ENCODE data around the gene F7. TPM values are rescaled to one million over a fixed set of nuclear protein-coding genes. Genes with fewer than 3 reads are reported as not detected.

The F7 gene
- total and polyA plus RNA-seq, 2 of the 4 experiments (the other 2 are of a cell fraction), result under 0.01 to 0.07 TPM

- Histone ChIP-seq H3K4ac (ENCODE audit: low read depth, low read length) (no peak overlapping the region), H3K36me3 (ENCODE audit: control insufficient read depth, insufficient read depth, low read length) (no peaks in the 10 kb centered on the region), H3K27me3 (ENCODE audit: control insufficient read depth, insufficient read depth, low read length) (peaks cover 1% of the 10 kb centered on the region; the same call in 1 of the 2 replicates), H4K5ac (ENCODE audit: low read depth, low read length) (no peak overlapping the region), H3K9ac (ENCODE audit: low read depth, low read length) (no peak overlapping the region), H2BK5ac (ENCODE audit: low read depth, low read length, poor library complexity, severe bottlenecking) (no peak overlapping the region), H3K56ac (ENCODE audit: extremely low read depth, insufficient read depth, low read length) (no peak overlapping the region), H2BK20ac (ENCODE audit: low read depth, low read length) (no peak overlapping the region), H3K4me3 (ENCODE audit: insufficient read depth, low read depth, low read length) (no peak overlapping the region), H4K91ac (ENCODE audit: insufficient read depth, low read depth, low read length) (no peak overlapping the region), H3K4me1 (ENCODE audit: control insufficient read depth, insufficient read depth, low read length) (peaks cover 6% of the 10 kb centered on the region; the same call in 1 of the 2 replicates), H2BK15ac (ENCODE audit: low read depth, low read length) (no peak overlapping the region), H3K9me3 (ENCODE audit: control insufficient read depth, insufficient read depth, low read length) (no peaks in the 10 kb centered on the region), H2AFZ (replicated peaks; ENCODE audit: low read length, poor library complexity) (peak overlapping the region; percentile 14), H2AK5ac (ENCODE audit: low read depth, low read length) (no peak overlapping the region), H2BK120ac (ENCODE audit: low read depth, low read length) (no peak overlapping the region), H3K27ac (ENCODE audit: insufficient read depth, low read length) (no peak overlapping the region), H3K9me1 (ENCODE audit: insufficient read depth, low read length) (peaks cover 11% of the 10 kb centered on the region; the same call in 1 of the 2 replicates), H3K4me2 (ENCODE audit: low read depth, low read length) (no peak overlapping the region), H3K14ac (replicated peaks; ENCODE audit: low read depth, low read length) (no peak overlapping the region), H2AK9ac (replicated peaks; ENCODE audit: low read depth, low read length, poor library complexity) (no peak overlapping the region), H3K18ac (ENCODE audit: low read depth, low read length) (no peak overlapping the region), H3K23ac (ENCODE audit: low read depth, low read length) (no peak overlapping the region), H3K79me1 (ENCODE audit: low read depth in 1 of 2, low read length in 2 of 2) (no peaks in the 10 kb centered on the region), H4K20me1 (ENCODE audit: insufficient read depth, low read length) (no peaks in the 10 kb centered on the region), H4K8ac (ENCODE audit: low read depth in 2 of 2, low read length in 2 of 2) (no peak overlapping the region)
- ChIA-PET CTCF (no interaction called here), POLR2A (ENCODE audit: unreplicated experiment) (no interaction called here)
- no TSS peak for BruUV-seq (replicated peaks)
- in situ Hi-C loops (cut with MboI; ENCODE audit: low sequenced_read_pairs) (no loop called here), intact Hi-C loops (cut with micrococcal nuclease) (no loop called here), dilution Hi-C loops (cut with HindIII; ENCODE audit: low sequenced_read_pairs, unreplicated experiment) (no loop called here)
- no peak for DNase-seq
- TF ChIP-seq RFX5 (IDR thresholded peaks at IDR 0.05; ENCODE audit: low read depth, low read length) (no peak), MAZ (IDR thresholded peaks at IDR 0.05; ENCODE audit: borderline replicate concordance, low read depth, low read length) (no peak), SMC3 (IDR thresholded peaks at IDR 0.05; ENCODE audit: low read depth, low read length) (no peak), RAD21 (IDR thresholded peaks at IDR 0.05; ENCODE audit: low read length) (no peak), RCOR1 (IDR thresholded peaks at IDR 0.05; ENCODE audit: insufficient replicate concordance, low read length) (no peak), USF2 (IDR thresholded peaks at IDR 0.05; ENCODE audit: low read depth, low read length) (no peak), FOS (IDR thresholded peaks at IDR 0.05; ENCODE audit: low read depth, low read length) (no peak), CEBPB (IDR thresholded peaks at IDR 0.05; ENCODE audit: low read depth, low read length) (no peak), POLR2A (IDR thresholded peaks at IDR 0.05; ENCODE audit: low read depth, low read length) (no peak), NFE2L2 (IDR thresholded peaks at IDR 0.05; ENCODE audit: low read depth, low read length) (no peak), BHLHE40 (IDR thresholded peaks at IDR 0.05; ENCODE audit: low read depth, low read length) (no peak), MXI1 (IDR thresholded peaks at IDR 0.05; ENCODE audit: borderline replicate concordance, low read depth, low read length) (no peak), CHD1 (IDR thresholded peaks at IDR 0.05; ENCODE audit: low read depth, low read length) (no peak), CTCF (conservative IDR thresholded peaks at IDR 0.05; ENCODE audit: low read depth, low read length) (no peak)
- ATAC-seq (ENCODE audit: low read depth), result no peak
- 95% methylated on average over 18 of the region's 24 CpGs; no CpG with 5 or more reads in 1 of the 2 experiments for WGBS, 2 experiments (ENCODE audit: extremely low coverage in 2 of 2, insufficient read length in 1 of 2)
These were observed 15.8 kb downstream of the F7 start for GRCh38 chr13:113121183-113121927.
